GM10248 (cell line): ENCODE data around the gene CCDC102A.
A peak's percentile ranks its signal among the peaks of the same experiment; 100 is the strongest.

Experiments
- CTCF ChIA-PET: fragments of 300-600 bp; sonication (Branson Sonifier 250); formaldehyde crosslinking; extraction: SDS; loops from one replicate; lab custom pipeline; 2021; ENCODE audit warnings: antibody characterized with exemption; lab: Yijun Ruan, JAX
- POLR2A ChIA-PET: fragments of 350-650 bp; sonication (Branson Sonifier 250); formaldehyde crosslinking; extraction: SDS; loops from one replicate; lab custom pipeline; 2020; ENCODE audit warnings: antibody characterized with exemption; lab: Yijun Ruan, JAX
- DNase-seq: peaks from one replicate; pipeline ENCODE4 v3.0.0; 2012; ENCODE audit errors: extremely low spot score
- TF ChIP-seq, protein P1 (sequence below): IDR thresholded peaks from 2 replicates; pipeline ENCODE4 v1.5.1; 2012; ENCODE audit warnings: mild to moderate bottlenecking, low read depth; ENCODE audit errors: extremely low read depth, missing control alignments, control extremely low read depth

Gene CCDC102A

DNA sequence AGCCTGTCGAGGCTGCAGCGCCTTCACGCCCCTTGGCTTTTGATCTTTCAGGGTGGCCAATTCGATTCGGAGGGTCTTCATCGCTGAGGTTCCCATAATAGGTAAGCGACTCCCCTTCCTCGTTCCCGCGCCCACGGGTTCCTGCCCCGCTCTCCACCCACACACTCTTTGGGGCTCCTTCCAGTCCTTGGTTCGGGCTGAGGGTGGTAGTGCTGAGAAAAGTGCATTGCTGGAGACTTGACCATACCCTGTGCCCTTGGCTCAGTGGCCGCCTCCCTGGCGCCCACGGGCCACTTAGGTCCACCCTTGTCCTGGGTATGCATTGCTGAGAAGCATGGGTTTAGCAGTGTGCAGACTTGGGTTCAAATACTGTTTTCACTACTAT lies 73.4 kb downstream of the CCDC102A start:
- CTCF ChIA-PET = interaction anchor here (0.8 to 7.7 kb wide), 26 partner anchors 11 to 570 kb away, joined by 3 to 112 read pairs (median 6); partner anchors contain the start of genes ADGRG5, CCDC102A, CIAPIN1 and COQ9
- peak; percentile 26 for DNase-seq
- POLR2A ChIA-PET = interaction anchor here (1.2 kb wide), 2 partner anchors 11 to 16 kb away, joined by 3 to 9 read pairs; partner anchors contain the start of genes CIAPIN1 and COQ9
- TF ChIP-seq, protein P1, sequence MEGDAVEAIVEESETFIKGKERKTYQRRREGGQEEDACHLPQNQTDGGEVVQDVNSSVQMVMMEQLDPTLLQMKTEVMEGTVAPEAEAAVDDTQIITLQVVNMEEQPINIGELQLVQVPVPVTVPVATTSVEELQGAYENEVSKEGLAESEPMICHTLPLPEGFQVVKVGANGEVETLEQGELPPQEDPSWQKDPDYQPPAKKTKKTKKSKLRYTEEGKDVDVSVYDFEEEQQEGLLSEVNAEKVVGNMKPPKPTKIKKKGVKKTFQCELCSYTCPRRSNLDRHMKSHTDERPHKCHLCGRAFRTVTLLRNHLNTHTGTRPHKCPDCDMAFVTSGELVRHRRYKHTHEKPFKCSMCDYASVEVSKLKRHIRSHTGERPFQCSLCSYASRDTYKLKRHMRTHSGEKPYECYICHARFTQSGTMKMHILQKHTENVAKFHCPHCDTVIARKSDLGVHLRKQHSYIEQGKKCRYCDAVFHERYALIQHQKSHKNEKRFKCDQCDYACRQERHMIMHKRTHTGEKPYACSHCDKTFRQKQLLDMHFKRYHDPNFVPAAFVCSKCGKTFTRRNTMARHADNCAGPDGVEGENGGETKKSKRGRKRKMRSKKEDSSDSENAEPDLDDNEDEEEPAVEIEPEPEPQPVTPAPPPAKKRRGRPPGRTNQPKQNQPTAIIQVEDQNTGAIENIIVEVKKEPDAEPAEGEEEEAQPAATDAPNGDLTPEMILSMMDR = no peak

DNA sequence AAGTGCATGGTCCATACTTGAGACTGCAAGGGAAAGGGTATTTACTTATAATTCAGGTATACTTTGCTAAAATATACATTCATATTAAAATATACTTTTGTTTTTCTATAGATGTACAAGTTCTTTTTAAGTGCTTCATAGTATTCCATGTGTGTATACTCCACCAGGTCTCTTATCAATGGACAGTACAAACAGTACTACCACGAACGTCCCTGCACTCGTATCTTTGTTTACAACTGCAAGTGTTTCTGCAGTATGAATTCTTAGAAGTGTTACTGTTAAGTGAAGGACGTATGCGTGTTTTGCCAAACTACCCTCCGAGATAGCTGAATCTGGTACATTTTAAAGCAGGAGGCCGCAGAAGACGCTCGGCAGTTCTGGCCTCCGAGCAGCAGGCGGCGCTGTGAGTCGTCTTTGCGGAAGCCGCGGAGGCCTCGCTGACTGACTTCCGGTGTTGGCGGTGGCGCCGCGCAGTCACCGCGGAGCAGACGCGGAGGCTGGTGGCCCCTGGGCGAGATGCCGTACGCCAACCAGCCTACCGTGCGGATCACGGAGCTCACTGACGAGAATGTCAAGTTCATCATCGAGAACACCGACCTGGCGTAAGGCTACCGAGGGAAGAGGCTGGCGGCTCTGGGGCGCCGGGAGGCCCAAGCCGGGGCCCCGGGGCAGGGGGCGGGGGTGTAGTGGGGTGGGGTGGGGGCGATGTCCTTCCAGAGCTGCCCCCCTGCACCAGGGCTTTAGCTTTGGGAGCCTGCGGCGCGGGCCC lies 74.0 kb downstream of the CCDC102A start, which contains the start of gene POLR2C:
TSS of gene POLR2C (plus strand) at position 471 of the 769 bp plus-strand sequence. CDS start at position 517, 46 bp downstream.
- peak; percentile 94 for DNase-seq
- ChIA-PET POLR2A (interaction anchor here (1.2 kb wide), 2 partner anchors 12 to 16 kb away, joined by 3 to 9 read pairs; partner anchors contain the start of genes CIAPIN1 and COQ9), CTCF (interaction anchor here (0.6 to 7.7 kb wide), 33 partner anchors 11 to 569 kb away, joined by 3 to 112 read pairs (median 4); partner anchors contain the start of genes ADGRG5, CCDC102A, CIAPIN1 and COQ9)
- TF ChIP-seq, protein P1 = peak; percentile 98
